HG03108 (cell line): ENCODE results near the gene GAS5.
"Not testable (repeated sequence)": the region's sequence is repeated elsewhere in the genome, so short reads cannot be mapped to it uniquely, and the experiment has no call there.

Experiments used
- ATAC-seq: cut with Tn5 transposase; IDR thresholded peaks from one replicate; pipeline ENCODE4 v1.9.1; 2021; ENCODE audit warnings: moderate library complexity; ENCODE audit not compliant: unreplicated experiment

Gene GAS5

DNA sequence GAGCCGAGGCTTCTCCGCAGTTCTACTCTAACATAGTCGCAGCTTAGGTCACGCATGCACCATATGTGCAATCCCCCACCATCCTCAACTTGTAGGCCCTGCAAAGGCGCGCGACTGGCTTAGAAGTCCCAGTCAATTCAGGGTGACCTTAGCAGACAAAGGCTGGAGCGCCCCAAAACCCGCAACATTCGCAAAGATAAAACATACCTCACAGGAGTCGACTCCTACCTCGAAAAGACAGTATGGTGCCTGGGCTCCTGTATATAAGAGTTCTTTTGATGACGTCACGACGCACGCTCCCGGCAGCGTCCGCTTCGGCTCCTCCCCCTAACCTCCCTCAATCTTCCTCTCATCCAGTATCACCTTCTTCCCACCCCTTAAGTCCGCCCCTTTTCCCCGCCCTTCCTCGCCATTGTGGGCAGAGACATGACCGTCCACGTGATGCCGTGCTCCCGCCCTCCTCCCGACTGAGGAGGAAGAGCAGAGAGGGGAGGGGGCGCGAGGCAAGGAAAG is at the start of gene GAS5:
Gene GAS5 (minus strand): TSS at position 237 of the 513 bp plus-strand sequence.
- peak; percentile 52 for ATAC-seq

DNA sequence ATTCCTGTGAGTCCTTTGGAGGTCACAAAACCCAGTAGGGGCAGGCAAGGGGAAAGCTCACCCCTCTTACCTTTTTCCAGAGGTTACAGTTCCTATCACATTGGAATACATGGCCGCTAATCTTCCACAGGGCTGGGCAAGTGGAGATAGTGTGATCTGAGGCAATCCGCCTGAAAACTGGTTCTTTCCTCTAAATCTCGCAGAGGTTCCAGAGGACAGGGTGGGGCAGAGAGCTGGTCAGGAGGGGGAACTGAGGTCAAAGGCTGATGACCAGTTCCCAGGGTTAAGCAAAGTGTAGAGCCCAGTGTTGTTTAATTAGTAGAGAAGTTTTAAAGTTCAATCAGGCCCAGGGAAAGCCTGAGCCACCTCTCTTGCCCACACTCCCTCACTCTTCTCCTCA is 49.4 kb upstream of the GAS5 start, which contains the start of gene SERPINC1:
Gene SERPINC1 (minus strand): TSS at position 179 of the 400 bp plus-strand sequence. CDS start 68 bp downstream, at position 111.
- no peak for ATAC-seq

DNA sequence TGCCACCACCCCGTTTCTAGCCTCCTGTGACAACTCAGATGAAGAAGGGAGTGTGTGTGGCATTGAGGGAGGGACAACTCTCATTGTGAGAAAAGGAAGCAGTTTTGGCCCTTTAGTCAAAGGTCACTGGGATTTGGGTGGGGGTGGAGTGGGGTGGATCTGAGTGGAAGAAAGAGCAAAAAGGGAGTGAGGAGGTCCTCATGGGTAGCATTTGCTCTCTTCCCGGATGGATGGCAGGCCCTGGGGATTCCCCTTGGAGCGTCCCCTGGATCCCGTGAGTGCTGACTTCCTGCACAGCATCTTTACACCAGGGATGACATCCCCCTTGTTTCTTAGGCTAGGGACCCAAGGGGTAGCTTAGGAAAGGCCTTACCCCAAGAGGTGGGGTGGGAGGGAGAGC is 48.9 kb upstream of the GAS5 start:
- ATAC-seq, result no peak

DNA sequence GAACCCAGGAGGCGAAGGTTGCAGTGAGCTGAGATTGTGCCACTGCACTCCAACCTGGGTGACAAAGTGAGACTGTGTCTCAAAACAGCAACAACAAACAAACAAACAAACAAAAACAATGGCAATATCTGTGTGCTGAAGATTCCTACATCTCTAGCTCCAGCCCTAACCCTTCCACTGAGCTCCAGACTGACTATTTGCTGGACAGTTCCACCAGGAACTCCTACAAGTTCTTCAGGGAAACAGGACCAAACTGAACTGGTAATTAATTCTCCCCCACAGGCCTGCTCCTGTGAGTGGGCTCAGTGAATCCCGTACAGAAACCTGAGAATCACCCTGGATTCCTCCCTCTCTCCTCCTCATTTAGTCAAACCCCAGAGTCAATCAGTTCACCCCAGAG is 47.8 kb upstream of the GAS5 start:
- ATAC-seq, result no peak

DNA sequence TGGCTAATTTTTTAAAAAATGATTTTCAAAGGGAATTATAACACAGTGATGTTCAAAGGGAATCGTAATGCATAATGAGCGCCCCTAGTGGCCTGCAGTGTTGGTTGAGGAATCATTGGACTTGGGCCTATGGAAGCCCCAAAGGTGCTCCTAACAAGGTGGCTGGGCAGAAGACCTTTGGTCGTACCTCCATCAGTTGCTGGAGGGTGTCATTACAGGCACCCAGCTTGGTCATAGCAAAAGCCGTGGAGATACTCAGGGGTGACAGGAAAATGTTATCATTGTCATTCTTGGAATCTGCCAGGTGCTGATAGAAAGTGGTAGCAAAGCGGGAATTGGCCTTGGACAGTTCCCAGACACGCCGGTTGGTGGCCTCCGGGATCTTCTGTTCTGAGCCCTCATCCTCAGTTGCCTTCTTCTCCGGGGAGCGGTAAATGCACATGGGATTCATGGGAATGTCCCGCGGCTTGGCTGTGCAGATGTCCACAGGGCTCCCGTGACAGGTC is 46.6 kb upstream of the GAS5 start:
- no peak for ATAC-seq

DNA sequence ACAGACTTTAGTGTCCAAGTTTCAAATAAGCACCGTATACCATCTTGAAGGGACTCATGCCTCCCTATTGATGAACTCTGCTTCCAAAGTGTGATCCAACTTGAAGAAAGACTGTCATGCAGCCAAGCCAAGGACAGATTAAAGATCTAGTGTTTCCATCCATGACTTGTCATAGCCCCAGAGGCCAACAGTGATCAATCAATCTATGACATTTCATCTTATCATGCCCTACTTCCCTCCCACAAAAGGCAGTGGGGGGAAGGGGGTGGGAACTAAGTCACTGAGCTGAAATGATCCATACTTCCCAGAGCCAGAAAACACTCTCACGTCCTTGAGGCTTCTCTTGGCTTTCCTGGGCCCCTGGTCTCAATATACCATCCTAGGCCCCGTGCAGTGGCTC is 45.3 kb upstream of the GAS5 start:
- ATAC-seq, result no peak

DNA sequence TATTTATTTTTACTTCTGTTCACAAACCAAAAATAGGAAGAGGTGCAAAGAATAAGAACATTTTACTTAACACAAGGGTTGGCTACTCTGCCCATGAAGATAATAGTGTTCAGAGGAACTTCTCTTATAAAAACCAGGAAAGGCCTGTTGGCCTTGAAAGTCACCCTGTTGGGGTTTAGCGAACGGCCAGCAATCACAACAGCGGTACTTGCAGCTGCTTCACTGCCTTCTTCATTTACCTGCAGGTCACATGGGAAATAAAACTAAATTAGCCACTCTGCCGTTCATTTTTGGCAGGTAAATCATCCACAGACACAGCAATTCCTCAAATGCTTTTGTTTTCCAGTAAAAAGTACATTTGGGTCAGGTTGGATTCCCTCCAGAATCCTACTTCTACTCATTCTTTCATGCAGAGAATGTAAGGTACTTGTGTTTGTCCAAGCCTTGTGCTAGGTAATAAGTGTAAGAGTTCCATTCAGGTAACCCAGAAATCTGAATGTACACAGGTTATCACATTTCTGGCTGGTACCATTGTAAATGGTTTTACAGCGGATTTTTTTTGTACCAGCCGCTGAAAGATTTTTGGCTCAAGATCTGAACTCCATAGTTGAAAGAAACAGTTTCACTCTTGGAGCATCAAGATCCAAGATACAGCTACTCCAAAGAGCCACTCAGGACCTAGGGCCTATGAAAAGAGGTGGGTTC is 36.2 kb upstream of the GAS5 start:
- no peak for ATAC-seq

DNA sequence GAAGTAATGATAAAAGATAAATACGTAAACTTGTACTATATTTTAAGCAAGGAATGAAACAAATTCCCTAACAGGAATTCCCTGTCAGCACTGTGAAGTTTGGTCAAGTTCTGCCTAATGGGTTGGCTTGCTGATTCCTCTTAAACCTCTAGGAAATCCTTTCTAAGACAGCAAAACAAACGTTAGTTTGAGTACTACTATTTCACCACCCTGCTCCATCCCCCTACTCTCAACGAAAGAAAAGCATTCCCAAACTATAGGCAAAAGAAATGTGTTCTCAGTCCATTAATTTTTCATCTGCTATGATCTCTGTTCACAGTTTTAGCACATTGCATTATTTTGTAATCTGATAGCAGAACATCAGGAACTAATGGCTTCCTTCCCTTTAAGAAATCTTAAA is 33.2 kb upstream of the GAS5 start:
- ATAC-seq, result no peak

DNA sequence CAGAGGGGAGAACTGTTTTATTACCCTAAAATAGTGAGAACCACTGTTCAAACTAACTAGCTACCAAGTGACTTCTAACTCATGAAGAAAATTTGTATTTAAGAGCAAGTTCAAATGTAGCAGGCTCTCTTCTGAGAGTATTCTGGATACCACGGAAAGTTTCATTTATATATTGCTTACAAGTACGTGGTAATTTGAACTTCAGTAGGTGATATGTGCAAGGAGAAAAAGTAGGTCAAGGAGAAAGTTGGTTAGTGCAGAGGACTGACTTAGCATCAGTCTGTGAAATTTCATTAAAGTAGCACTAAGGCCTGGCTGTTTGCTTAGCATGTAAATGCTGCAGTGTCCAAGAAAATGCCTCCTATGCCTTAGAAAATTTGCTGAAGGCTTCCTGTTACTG is 32.6 kb upstream of the GAS5 start:
- no peak for ATAC-seq

DNA sequence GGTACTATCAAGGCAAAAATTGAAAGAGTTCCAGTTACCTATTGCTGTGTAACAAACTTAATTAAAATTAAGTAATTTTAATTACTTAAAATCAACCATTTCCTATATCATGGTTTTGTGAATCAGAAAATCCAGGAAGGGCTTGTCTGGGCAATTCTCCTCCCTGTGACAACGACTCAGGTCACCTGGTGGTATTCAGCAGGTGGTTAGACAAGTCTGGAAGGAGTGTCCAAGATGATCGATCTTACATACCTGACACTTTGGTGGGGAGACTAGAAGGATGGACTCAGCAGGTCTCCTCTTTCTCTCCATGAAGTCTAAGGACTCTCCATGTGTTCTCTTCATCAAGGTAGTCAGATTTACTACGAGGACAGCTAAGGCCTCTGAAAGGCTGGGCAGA is 26.4 kb upstream of the GAS5 start:
- ATAC-seq, result no peak

DNA sequence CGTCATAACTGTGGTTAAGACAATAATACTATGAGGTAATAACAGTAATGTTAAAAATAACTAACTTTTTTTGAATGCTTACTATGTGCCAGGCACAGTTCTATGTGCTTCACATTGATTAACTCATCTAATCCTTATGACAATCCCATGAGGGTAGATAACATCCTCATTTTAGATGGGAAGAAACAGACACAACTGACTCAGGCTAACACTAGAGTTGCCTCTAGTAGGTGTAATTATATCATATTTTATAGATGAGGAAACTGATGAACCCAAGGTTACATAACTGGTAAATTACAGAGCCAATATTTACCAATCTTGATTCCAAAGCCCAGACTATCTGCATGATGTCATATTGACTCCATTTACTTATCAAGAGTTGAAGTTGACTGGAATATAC is 25.8 kb upstream of the GAS5 start:
- ATAC-seq, result no peak

DNA sequence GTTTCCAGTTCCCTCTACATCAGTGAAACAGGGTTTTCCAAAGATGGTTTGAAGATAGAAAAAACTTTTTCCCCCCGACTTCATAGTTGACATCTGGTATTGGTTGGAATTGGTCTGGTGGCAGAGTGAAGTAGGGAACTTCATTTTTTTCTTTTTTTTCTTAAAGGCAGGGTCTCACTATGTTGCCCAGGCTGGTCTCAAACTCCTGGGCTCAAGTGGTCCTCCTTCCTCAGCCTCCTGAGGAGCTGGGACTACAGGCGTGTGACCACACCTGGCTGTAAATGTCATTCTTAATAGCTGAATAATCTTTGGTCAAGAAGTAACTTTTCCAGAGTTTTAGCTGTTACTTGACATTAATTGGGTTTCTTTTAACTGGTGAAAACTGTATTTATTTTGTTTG is 22.1 kb upstream of the GAS5 start:
- ATAC-seq, result no peak

DNA sequence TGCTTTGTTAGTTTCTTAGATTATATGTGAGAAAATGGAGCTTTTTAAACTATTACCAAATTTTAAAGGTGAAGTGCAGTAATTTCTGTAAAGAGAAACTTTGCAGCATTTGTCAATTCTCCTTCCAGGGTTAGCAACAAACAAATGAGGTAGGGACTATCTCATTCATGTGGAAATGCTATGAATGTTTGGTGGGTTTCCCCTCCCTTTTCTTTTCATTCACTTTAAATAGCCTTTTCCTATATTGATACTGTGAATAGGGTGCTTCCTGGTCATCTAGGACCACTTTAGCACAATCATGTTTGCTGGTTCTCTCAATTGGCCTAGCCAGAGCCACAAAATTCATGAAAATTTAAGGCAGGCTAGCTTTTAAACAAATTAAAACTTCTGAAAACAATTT is 21.0 kb upstream of the GAS5 start:
- no peak for ATAC-seq

DNA sequence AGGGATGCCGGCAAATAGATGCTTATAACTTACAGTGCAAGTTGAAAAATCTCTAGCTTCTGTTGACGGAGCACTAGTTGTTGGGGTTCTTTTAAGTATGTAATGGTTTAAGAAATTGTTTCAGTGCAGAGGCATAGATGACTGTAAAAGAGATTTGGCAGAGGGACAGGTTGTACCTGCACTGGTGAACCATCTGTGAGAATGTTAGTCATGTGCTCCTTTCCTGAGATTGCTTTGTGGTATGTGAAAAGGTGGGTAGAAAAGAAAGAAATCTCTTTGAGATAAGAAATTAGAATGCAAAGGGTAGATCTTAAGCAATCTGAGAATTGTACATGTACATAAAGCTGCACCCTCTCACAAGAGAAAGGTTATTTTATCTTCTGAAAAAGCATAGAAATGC is 19.8 kb upstream of the GAS5 start:
- no peak for ATAC-seq

DNA sequence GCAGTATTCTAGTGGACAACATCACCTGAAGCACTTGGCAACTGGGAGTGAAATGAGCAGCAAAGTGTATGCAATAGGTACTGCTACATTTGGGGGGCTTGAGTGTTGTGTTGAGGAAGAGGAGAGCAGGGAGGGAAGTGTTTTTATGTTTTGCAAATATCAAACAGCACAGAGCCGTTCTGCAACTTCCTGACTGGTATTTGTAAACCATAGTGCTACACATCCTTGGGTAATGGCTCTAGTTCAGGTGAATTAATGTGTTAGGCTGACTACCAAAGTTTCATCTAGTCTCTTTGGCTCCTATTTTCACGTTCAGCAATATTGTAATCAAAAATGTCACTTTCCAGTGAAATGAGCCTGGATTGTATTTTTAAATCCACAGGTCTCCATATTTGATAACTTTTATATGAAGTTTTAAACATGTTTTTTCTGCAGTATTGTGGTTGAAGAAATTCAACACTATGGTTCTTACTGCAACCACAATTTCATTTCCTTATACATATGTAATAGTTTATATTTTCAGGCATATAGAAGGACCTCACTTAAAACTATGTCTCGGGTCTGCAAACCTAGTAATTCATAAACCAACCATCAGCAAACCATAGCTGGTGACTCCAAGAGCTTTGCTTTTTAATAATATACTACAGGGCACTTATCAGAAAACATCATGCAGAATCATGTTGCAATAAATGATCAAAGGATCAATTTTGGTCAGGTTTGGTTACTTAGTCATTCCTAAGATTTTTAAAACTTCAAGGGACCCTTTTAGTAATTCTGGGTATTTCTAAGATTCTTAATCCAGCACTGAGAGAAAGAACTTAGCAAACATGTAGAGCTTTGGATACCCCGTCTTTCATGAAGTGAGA is 19.2 kb upstream of the GAS5 start:
- ATAC-seq, result no peak

DNA sequence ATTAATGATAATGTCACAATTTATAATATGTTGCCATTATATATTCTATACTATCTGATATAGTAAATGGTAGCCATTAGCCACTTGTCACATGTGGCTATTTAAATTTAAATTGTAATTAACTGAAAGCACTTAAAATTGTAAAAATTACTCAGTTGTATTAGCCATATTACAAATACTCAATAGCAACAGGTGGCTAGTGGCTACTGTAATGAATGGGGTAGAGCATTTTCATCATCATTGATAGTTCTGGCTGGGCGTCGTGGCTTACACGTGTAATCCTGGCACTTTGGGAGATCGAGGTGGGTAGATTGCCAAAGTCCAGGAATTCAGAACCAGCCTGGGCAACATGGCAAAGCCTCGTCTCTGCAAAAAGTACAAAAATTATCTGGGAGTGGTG is 16.9 kb upstream of the GAS5 start:
- ATAC-seq, result no peak

DNA sequence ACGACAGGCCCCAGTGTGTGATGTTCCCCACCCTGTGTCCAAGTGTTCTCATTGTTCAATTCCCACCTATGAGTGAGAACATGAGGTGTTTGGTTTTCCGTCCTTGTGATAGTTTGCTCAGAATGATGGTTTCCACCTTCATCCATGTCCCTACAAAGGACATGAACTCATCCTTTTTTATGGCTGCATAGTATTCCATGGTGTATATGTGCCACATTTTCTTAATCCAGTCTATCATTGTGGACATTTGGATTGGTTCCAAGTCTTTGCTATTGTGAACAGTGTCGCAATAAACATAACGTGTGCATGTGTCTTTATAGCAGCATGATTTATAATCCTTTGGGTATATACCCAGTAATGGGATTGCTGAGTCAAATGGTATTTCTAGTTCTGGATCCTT is 13.3 kb upstream of the GAS5 start:
- ATAC-seq, result not testable (repeated sequence)

DNA sequence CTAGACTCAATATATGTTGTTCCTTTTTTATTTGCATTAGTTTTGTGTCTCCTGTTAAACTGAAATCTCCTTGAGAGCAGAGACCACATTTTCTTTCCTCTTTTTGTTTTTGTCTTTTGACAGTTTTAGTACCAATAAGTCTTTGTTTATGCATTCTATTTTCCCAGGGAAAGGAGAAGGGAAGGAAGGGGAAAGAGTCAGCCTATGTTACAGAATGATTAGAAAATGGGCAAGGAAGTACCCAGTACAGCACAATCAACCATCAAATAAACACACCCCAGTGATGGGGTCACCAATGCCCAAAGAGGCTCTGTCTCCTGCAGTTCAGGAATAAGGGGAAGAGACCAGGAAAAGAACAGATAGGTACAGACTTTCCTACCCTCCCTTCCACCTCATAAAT is 10.5 kb upstream of the GAS5 start:
- no peak for ATAC-seq

DNA sequence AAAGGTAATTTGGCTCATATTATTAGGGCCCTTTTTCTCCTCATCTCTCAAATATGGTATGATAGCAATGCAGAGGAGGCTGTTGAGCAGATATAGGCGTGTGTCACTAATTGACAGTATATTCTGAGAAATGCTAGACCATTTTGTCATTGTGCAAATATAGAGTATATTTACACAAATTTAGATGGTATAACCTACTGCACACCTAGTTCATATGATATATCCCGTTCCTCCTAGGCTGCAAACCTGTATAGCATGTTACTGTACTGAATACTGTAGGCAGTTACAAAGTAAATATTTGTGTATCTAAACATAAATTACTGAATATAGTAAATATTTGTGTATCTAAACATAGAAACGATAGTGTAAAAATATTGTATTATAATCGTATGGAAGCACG is 8.9 kb upstream of the GAS5 start:
- ATAC-seq, result no peak

DNA sequence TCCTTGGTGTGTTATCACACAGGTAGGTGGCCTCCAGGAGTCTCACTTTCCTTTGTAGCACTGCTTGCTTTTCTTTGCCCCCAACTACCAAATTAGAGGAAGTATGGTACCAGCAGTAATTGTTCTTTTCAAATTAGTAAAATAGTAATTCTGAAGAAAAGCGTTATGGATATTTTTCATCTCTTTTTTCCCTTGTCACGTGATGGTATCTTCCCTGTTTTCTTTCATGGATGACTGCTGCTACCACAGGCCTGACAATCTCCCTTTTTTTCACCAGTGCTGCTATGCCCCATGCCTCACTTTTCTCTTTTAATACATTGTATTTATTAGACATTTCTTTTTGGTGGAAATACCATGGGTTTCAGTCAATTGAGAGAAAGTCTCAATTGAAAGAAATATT is 3.7 kb upstream of the GAS5 start:
- ATAC-seq, result no peak

DNA sequence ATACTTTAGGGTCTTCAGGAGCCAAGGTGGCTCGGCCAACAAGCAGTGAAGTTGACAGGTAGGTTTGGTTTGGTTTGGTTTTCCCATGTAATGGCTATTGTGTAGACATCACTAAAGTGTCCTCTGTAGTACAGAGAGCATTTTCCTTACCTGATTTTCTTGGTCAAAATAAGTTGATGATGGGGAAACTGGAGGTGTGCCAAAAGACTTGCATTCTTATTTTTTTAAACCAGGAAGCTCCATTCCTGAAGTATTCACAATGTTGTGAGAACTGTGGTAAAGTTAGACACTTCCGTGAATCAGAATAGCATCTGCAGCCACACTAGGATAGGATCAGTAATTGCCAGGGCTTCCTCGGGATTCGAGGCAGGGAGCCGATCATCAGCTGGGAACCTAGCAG is 3.3 kb upstream of the GAS5 start:
- ATAC-seq, result no peak
